Adipocyte (in vitro differentiated cells): Measurements from ENCODE around the gene PGK1.
"Not testable (repeated sequence)": the region's sequence is repeated elsewhere in the genome, so short reads cannot be mapped to it uniquely, and the experiment has no call there.

ENCODE experiments used
- DNase-seq: peaks from one replicate; pipeline ENCODE4 v3.0.0-alpha.2; 2015; ENCODE audit warnings: low read depth
- H3K27me3 ChIP-seq: replicated peaks from 2 replicates; pipeline ENCODE4 v1.7.0; 2013; ENCODE audit warnings: mild to moderate bottlenecking, low read length, moderate library complexity; ENCODE audit not compliant: control insufficient read depth, insufficient read depth
- H3K36me3 ChIP-seq: 2 replicates; pipeline ENCODE4 v1.7.0; 2013; ENCODE audit warnings: low read length, mild to moderate bottlenecking, moderate library complexity; ENCODE audit not compliant: control insufficient read depth, insufficient read depth, severe bottlenecking
- H3K4me1 ChIP-seq: 2 replicates; pipeline ENCODE4 v1.7.0; 2013; ENCODE audit warnings: mild to moderate bottlenecking, low read length, moderate library complexity; ENCODE audit not compliant: control insufficient read depth, insufficient read depth
- H3K4me3 ChIP-seq: 2 replicates; pipeline ENCODE4 v1.7.0; 2013; ENCODE audit warnings: mild to moderate bottlenecking, low read length, moderate library complexity
- H3K9ac ChIP-seq: 2 replicates; pipeline ENCODE4 v1.7.0; 2013; ENCODE audit warnings: mild to moderate bottlenecking, low read length, moderate library complexity
- H3K9me3 ChIP-seq: 2 replicates; pipeline ENCODE4 v1.7.0; 2013; ENCODE audit warnings: mild to moderate bottlenecking, low read length, moderate library complexity; ENCODE audit not compliant: control insufficient read depth

Gene PGK1

DNA sequence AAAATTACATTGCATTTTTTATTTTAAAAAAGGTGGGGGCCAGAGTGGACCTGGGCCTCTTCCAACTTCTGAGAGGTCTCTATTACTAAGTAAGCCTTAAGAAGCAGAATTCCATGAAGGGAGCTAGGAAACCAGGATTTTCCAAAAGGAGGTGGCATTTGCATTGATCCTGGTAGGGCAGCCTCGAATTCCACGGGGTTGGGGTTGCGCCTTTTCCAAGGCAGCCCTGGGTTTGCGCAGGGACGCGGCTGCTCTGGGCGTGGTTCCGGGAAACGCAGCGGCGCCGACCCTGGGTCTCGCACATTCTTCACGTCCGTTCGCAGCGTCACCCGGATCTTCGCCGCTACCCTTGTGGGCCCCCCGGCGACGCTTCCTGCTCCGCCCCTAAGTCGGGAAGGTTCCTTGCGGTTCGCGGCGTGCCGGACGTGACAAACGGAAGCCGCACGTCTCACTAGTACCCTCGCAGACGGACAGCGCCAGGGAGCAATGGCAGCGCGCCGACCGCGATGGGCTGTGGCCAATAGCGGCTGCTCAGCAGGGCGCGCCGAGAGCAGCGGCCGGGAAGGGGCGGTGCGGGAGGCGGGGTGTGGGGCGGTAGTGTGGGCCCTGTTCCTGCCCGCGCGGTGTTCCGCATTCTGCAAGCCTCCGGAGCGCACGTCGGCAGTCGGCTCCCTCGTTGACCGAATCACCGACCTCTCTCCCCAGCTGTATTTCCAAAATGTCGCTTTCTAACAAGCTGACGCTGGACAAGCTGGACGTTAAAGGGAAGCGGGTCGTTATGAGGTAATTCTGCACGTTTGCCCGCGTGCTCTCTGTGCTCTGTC is at the start of gene PGK1:
Gene PGK1 (plus strand): TSS at position 626 of the 824 bp plus-strand sequence. CDS start 93 bp downstream, at position 719.
- Histone ChIP-seq H3K4me3 (peak within 1 kb of the TSS; percentile 94), H3K36me3 (peaks cover 4% of the 10 kb centered on the region), H3K9ac (peak within 1 kb of the TSS; percentile 98), H3K4me1 (peaks cover 30% of the 10 kb centered on the region), H3K9me3 (no peaks in the 10 kb centered on the region), H3K27me3 (no peaks in the 10 kb centered on the region)
- peak; percentile 95 for DNase-seq

DNA sequence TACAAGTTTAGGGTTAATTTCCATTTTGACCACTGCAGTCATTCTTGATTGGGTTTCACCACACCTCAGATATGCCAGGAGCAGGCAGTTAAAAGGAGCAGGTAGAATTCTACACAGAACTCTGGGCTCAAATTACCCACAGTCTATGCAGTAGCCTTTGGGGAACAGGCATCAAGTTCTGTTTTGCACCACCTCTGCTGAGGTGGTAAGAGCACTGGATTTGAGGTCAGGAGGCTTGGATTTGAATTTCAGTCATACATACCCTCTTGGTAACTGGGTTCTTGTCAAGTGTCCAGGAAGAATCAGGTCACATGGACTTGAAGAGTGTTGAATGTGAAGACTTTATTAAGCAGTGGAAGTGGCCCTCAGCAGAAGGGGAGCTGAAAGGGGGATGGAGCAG is 40.4 kb upstream of the PGK1 start:
- no peaks in the 10 kb centered on the region for H3K27me3 ChIP-seq
- H3K4me3 ChIP-seq: no peak overlapping the region
- no peak for DNase-seq
- peaks cover 1% of the 10 kb centered on the region for H3K9me3 ChIP-seq
- H3K9ac ChIP-seq: no peak overlapping the region
- no peaks in the 10 kb centered on the region for H3K36me3 ChIP-seq
- peaks cover 4% of the 10 kb centered on the region for H3K4me1 ChIP-seq

DNA sequence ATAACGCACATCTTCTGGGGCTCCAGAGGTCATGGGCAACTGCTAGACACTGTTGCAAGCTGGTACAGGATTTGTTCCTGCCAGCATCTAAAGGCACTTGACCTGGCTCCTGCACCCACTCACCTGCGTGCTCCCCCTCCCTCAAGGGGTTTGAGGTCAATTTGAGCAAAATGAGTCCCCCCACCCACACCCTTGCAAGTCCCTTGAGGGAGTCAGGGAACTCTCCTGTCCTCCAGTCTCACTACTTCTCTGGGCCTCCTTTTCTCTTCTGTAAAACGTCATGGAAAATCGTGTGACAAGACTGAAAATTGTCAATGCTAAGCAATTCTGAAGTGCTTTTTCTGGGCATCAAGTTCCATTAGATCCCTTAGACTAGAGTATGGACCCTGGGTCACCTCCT is 39.9 kb upstream of the PGK1 start:
- Histone ChIP-seq H3K9me3 (peaks cover 6% of the 10 kb centered on the region), H3K9ac (no peak overlapping the region), H3K36me3 (no peaks in the 10 kb centered on the region), H3K27me3 (no peaks in the 10 kb centered on the region), H3K4me3 (no peak overlapping the region), H3K4me1 (peaks cover 4% of the 10 kb centered on the region)
- no peak for DNase-seq

DNA sequence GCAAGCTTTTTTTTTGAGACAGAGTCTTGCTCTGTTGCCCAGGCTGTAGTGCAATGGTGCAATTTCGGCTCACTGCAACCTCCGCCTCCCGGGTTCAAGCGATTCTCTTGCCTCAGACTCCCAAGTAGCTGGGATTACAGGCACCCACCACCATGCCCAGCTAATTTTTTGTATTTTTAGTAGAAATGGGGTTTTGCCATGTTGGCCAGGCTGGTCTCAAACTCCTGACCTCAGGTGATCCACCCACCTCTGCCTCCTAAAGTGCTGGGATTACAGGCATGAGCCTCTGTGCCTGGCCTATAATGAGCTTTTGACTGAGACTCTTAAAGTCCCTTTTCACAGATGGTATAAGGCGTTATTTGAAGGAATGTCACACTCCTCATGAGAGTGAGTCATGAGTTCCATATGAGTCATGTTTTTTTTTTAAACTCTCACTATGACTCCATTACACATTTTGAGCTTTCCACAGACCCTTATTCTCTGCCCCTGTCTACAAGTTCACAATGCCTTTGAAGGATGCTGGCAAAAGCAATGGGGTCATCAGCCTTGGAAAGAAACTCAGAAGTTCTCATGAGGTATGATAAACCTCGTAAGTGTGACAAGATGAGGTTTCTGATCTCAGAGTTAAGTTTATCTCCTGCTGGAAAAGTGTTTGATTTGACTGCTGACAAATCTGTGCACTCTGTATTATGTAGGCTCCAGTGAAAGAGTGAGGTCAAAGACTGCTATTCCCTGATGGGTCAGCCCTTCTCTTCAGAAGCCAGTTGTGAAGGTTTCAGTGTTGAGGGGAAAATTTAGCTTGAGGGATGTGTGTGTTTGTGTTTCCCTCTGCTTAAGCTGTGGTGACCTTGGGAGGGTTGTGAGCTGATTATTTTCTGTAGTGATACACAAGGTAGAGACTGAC is 39.1 kb upstream of the PGK1 start:
- peak overlapping the region; percentile 18 for H3K9ac ChIP-seq
- H3K4me3 ChIP-seq, H3K27me3 ChIP-seq, H3K4me1 ChIP-seq, H3K36me3 ChIP-seq, H3K9me3 ChIP-seq: not testable (repeated sequence)
- peak; percentile 51 for DNase-seq

DNA sequence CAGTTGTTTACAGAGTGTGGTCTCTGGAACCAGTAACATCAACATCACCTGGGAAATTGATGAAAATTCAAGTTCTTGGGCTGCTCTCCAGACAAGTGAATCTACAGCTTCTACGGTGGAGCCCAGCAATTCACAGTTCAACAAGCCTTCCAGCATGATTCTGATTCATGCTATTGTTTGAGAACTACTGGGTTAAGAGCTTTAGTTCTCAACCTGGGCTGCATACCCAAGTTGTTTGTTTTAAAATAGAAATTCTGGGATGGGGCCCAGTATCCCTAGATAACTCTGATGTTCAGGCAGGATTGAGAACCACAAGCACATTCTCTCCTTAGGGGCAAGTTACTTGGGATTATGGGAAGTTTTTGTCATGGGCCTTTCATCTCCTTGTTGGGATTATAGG is 37.9 kb upstream of the PGK1 start:
- no peak overlapping the region for H3K9ac ChIP-seq
- no peak for DNase-seq
- H3K27me3 ChIP-seq: no peaks in the 10 kb centered on the region
- H3K9me3 ChIP-seq: peaks cover 9% of the 10 kb centered on the region
- H3K4me1 ChIP-seq: peaks cover 4% of the 10 kb centered on the region
- H3K4me3 ChIP-seq: no peak overlapping the region
- H3K36me3 ChIP-seq: no peaks in the 10 kb centered on the region

DNA sequence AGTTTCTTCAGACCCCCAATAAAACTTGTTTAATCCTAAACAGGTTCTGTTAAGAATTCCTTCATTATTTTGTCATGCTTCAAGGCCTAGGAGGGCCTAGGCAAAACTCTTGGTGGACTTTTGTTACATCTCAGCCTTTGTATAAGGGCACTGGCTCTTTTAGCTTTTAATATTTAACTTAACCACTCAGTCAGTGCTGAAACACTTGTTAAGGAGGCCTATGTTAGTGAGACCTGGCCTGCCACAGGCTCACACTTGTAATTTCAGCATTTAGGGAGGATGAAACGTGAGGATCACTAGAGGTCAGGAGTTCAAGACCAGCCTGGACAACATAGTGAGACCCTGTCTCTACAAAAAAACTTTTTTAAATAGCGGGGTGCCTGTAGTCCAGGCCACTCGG is 32.7 kb upstream of the PGK1 start:
- Histone ChIP-seq H3K9me3 (peaks cover 19% of the 10 kb centered on the region), H3K27me3 (no peaks in the 10 kb centered on the region), H3K4me1 (no peaks in the 10 kb centered on the region), H3K36me3 (no peaks in the 10 kb centered on the region), H3K9ac (no peak overlapping the region), H3K4me3 (no peak overlapping the region)
- no peak for DNase-seq

DNA sequence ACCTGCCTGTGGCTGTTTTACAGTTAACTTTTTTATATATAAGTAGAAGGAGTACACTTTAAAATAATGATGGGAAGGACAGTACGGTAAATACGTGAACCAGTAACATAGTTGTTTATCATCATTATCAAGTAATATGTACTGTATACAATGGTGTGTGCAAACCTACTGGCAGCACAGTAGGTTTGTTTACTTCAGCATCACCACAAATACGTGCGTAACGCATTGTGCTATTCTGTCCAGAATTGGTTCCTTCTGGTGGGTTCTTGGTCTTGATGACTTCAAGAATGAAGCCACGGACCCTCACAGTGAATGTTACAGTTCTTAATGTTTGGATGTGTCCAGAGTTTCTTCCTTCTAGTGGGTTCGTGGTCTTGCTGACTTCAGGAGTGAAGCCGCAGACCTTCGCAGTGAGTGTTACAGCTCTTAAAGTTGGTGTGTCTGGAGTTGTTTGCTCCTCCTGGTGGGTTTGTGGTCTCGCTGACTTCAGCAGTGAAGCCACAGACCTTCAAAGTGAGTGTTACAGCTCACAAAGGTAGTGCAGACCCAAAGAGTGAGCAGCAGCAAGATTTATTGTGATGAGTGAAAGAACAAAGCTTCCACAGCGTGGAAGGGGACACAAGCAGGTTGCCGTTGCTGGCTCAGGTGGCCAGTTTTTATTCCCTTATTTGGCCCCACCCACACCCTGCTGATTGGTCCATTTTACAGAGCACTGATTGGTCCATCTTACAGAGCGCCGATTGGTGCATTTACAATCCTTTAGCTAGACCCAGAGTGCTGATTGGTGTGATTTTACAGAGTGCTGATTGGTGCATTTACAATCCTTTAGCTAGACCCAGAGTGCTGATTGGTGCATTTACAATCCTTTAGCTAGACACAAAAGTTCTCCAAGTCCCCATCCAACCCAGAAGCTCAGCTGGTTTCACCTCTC is 30.6 kb upstream of the PGK1 start:
- not testable (repeated sequence) for H3K4me3 ChIP-seq, H3K27me3 ChIP-seq, DNase-seq, H3K36me3 ChIP-seq, H3K9ac ChIP-seq, H3K4me1 ChIP-seq
- peaks cover 19% of the 10 kb centered on the region for H3K9me3 ChIP-seq

DNA sequence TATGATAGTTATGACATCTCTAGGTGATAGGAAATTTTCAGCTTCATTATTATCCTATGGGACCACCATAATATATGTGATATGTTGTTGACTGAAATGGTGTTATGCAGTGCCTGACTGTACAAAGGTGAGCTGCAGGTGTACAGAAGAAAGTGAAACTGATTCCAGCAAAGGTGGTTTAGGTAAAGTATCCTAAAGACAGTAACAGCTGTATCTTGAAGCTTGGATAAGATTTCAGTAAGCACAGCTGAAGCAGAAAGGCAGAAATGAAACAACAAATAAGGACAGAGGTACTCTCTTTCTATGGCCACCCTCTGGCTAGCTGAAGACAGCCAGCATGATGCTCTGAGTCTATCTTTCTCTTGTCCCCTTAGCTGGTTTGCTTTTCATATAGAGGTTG is 30.0 kb upstream of the PGK1 start:
- peaks cover 13% of the 10 kb centered on the region for H3K9me3 ChIP-seq
- H3K27me3 ChIP-seq: no peaks in the 10 kb centered on the region
- no peak for DNase-seq
- no peaks in the 10 kb centered on the region for H3K36me3 ChIP-seq
- no peak overlapping the region for H3K4me3 ChIP-seq
- no peaks in the 10 kb centered on the region for H3K4me1 ChIP-seq
- no peak overlapping the region for H3K9ac ChIP-seq

DNA sequence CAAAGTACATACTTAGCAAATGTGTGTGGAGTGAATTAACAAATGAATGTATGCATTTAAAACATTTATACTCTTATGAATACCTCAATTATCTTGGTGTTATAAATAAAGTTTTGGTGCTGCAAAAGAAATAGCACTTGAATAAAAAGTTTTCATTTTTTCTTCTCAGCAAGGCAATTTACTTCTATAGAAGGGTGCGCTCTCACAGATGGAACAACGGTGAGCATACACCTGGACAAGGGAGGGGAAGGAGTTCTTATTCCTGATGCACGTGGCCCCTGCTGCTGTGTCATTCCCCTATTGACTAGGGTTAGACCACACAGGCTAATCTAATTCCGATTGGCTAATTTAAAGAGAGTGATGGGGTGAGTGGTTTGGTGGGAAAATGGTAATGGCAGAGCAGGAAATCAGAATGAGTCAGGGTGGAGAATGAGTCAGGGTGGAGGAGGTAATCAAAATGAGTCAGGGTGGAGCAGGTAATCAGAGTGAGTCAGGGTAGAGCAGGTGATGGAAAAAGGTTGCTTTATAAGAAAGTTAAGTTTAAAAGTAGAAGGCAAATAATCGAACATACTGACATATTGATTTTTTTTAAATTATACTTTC is 28.2 kb upstream of the PGK1 start:
- H3K9me3 ChIP-seq: peaks cover 9% of the 10 kb centered on the region
- no peak for DNase-seq
- H3K27me3 ChIP-seq: no peaks in the 10 kb centered on the region
- no peak overlapping the region for H3K4me3 ChIP-seq
- H3K4me1 ChIP-seq: no peaks in the 10 kb centered on the region
- no peaks in the 10 kb centered on the region for H3K36me3 ChIP-seq
- no peak overlapping the region for H3K9ac ChIP-seq

DNA sequence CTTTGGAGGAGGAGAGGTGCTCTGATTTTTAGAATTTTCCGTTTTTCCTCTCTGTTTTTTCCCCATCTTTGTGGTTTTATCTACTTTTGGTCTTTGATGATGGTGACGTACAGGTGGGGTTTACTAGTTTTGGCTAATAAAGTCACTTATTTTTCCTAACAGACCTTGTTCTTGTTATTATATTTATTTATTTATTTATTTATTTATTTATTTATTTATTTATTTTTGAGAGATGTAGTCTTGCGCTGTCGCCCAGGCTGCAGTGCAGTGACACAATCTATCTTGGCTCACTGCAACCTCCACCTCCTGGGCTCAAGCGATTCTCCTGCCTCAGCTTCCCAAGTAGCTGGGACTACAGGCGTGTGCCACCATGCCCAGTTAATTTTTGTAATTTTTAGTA is 22.6 kb upstream of the PGK1 start:
- H3K9me3 ChIP-seq, H3K4me1 ChIP-seq, H3K9ac ChIP-seq, H3K4me3 ChIP-seq, DNase-seq, H3K27me3 ChIP-seq, H3K36me3 ChIP-seq: not testable (repeated sequence)
